Omental fat pad (tissue), 4 donors: ENCODE data around the gene HES3. TPM values are rescaled to one million over a fixed set of nuclear protein-coding genes. Genes with fewer than 3 reads are reported as not detected.

Experiments used
- ATAC-seq: fragments of 150-250 bp; one replicate; pipeline ENCODE4 v1.9.1; 2016; ENCODE audit warnings: mild to moderate bottlenecking, moderate library complexity; ENCODE audit not compliant: low FRiP score
- DNase-seq: peaks from one replicate; pipeline ENCODE4 v3.0.0-alpha.2; 2019; ENCODE audit warnings: low spot score
- CTCF ChIP-seq, 3 donors: fragments of 450-650 bp; IDR thresholded peaks; one replicate each; pipeline ENCODE4 v1.5.1; 2016 to 2017; ENCODE audit warnings: antibody characterized with exemption in 3 of 3, mild to moderate bottlenecking in 3 of 3, moderate library complexity in 2 of 3
- total RNA-seq, 4 donors: library from RNA; depleted of rRNA; stranded (reverse); fragments of >200 nt; gene quantifications; one replicate each; pipeline ENCODE4 v1.1.0, GENCODE V29; 2016

HES3 gene
- total RNA-seq, 4 donors from 2014 or later: not detected

GRCh38 chr1:6281511-6282402, 37.8 kb downstream of the HES3 start:
- TF ChIP-seq CTCF (IDR thresholded peaks at IDR 0.05): no peak
- ATAC-seq: no peak

GRCh38 chr1:6282577-6283270, 38.7 kb downstream of the HES3 start:
- DNase-seq: no peak
- no peak for ATAC-seq
- no peak for TF ChIP-seq CTCF (IDR thresholded peaks at IDR 0.05)

More at GRCh38 chr1:6281511-6282402, 37.8 kb downstream of the HES3 start:
- no peak for DNase-seq

- DNase-seq (no peak), ATAC-seq (no peak)
- TF ChIP-seq CTCF (IDR thresholded peaks at IDR 0.05): no peak
These were observed 41.4 kb downstream of the HES3 start for GRCh38 chr1:6285336-6285735.

DNA sequence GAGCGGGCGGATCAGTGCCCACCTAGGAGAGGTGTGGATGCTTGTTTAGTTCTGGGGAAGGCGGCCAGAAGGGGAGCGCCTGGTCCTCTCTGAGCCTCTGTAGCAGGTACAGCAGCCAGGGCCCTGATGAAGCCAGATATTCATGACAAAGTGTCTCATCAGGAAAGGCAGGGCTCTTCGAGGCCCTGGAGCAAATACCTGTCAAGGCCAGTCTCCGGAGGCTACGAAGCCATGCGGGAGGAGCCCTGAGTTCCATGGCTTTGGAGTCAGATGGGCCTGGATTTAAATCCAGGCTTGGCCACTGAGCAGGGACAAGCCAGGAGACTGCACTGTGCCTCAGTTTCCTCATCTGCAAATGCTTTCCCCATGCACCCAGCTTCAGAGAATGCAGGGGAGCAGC, 42.3 kb downstream of the HES3 start:
- DNase-seq (no peak), ATAC-seq (no peak)
- no peak for TF ChIP-seq CTCF (IDR thresholded peaks at IDR 0.05)

- DNase-seq: no peak
- ATAC-seq: no peak
- no peak for TF ChIP-seq CTCF (IDR thresholded peaks at IDR 0.05)
These were observed 43.0 kb downstream of the HES3 start for GRCh38 chr1:6287029-6287428.

DNA sequence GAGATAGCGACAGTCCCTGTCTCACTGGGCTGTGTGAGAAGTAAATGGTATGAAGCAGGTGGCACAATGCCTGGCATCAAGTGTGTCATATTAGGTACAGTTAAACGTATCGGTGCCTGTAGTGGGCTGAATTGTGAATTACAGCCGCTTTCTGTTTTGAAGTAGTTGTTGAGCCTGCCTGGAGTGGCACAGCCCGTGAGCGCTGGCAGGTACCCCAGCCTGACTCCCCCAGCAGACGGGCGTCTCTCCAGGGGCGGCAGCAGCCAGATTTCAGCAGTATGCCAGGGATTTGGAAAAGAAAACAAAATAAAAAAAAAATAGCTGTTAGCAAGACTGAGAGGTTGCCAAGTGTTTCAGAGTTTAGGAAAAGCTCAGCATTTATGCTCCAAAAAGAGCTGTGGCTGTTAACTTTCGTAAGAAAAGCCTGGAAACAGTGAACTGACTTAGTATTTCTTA, 43.5 kb downstream of the HES3 start:
- peak; percentile 60 for ATAC-seq
- no peak for TF ChIP-seq CTCF (IDR thresholded peaks at IDR 0.05)
- DNase-seq: no peak
